ENCODE data around the gene LYSET. TPM values are rescaled to one million over a fixed set of nuclear protein-coding genes. Genes with fewer than 3 reads are reported as not detected.

Gene LYSET
- polyA plus RNA-seq, 3 donors from 2014 or later, result 29.9 to 31.8 (median 30.3) TPM

GRCh38 chr14:93183596-93184317 lies 1.4 kb upstream of the LYSET start:
- Mint-ChIP-seq H3K36me3 (peaks cover 3 to 9% (median 4%) of the 10 kb centered on the region in 3 donors), H3K27ac (peak overlapping the region; percentile 78 to 98 (median 90)), H3K4me1 (peaks cover 34 to 42% of the 10 kb centered on the region in 2 donors), H3K27me3 (ENCODE audit: low read depth in 3 of 3) (peaks cover 5 to 21% (median 17%) of the 10 kb centered on the region in 3 donors), H3K4me3 (peak overlapping the region; percentile 83 to 89 (median 85)), H3K9me3 (no peaks in the 10 kb centered on the region)
- DNase-seq, result no peak

GRCh38 chr14:93185349-93185720 lies 218 bp downstream of the LYSET start:
- Mint-ChIP-seq H3K9me3 (no peaks in the 10 kb centered on the region), H3K27me3 (ENCODE audit: low read depth in 3 of 3) (peaks cover 5 to 18% (median 17%) of the 10 kb centered on the region in 3 donors), H3K27ac (peak overlapping the region; percentile 96 to 98 (median 97)), H3K36me3 (peaks cover 3 to 9% (median 4%) of the 10 kb centered on the region in 3 donors), H3K4me3 (peak overlapping the region; percentile 93 to 96 (median 94)), H3K4me1 (peaks cover 34 to 42% of the 10 kb centered on the region in 2 donors)
- DNase-seq, result no peak

GRCh38 chr14:93186466-93186865 lies 1.3 kb downstream of the LYSET start:
- peak overlapping the region; percentile 64 to 75 (median 66) for H3K4me3 Mint-ChIP-seq
- peaks cover 3 to 18% (median 17%) of the 10 kb centered on the region in 3 donors for H3K27me3 Mint-ChIP-seq (ENCODE audit: low read depth in 3 of 3)
- no peaks in the 10 kb centered on the region for H3K9me3 Mint-ChIP-seq
- H3K27ac Mint-ChIP-seq, result peak overlapping the region; percentile 41 to 98 (median 84)
- no peak for DNase-seq
- peaks cover 34 to 42% of the 10 kb centered on the region in 2 donors for H3K4me1 Mint-ChIP-seq
- peaks cover 3 to 9% (median 4%) of the 10 kb centered on the region in 3 donors for H3K36me3 Mint-ChIP-seq

- Mint-ChIP-seq H3K27ac (peak overlapping the region in 4 of 6 donors; percentile 40 to 98 (median 86)), H3K27me3 (ENCODE audit: low read depth in 3 of 3) (peaks cover 3 to 18% (median 17%) of the 10 kb centered on the region in 3 donors), H3K4me3 (peak overlapping the region in 1 of 5 donors; percentile 44), H3K9me3 (no peaks in the 10 kb centered on the region), H3K36me3 (peaks cover under 1 to 5% (median 4%) of the 10 kb centered on the region in 3 donors), H3K4me1 (peaks cover 31 to 38% of the 10 kb centered on the region in 2 donors)
- no peak for DNase-seq
Measured at GRCh38 chr14:93186956-93187355, 1.8 kb downstream of the LYSET start.

GRCh38 chr14:93195316-93195999 lies 10.3 kb downstream of the LYSET start:
- no peak overlapping the region for H3K27ac Mint-ChIP-seq

GRCh38 chr14:93199031-93199430 lies 13.9 kb downstream of the LYSET start:
- DNase-seq, result no peak
- peaks cover 0 to 6% (median 0%) of the 10 kb centered on the region in 3 donors for H3K36me3 Mint-ChIP-seq
- H3K27ac Mint-ChIP-seq, result no peak overlapping the region
- H3K4me3 Mint-ChIP-seq, result no peak overlapping the region
- no peaks in the 10 kb centered on the region for H3K27me3 Mint-ChIP-seq (ENCODE audit: low read depth in 3 of 3)
- H3K4me1 Mint-ChIP-seq, result peaks cover under 1 to 5% of the 10 kb centered on the region in 2 donors
- H3K9me3 Mint-ChIP-seq, result no peaks in the 10 kb centered on the region

More at GRCh38 chr14:93195316-93195999, 10.3 kb downstream of the LYSET start:
- no peaks in the 10 kb centered on the region for H3K9me3 Mint-ChIP-seq
- DNase-seq, result no peak
- no peak overlapping the region for H3K4me3 Mint-ChIP-seq
- H3K27me3 Mint-ChIP-seq (ENCODE audit: low read depth in 3 of 3), result no peaks in the 10 kb centered on the region
- peaks cover 0 to 1% of the 10 kb centered on the region in 2 donors for H3K4me1 Mint-ChIP-seq
- peaks cover 0 to 7% (median 0%) of the 10 kb centered on the region in 3 donors for H3K36me3 Mint-ChIP-seq

- Mint-ChIP-seq H3K27me3 (ENCODE audit: low read depth in 3 of 3) (peaks cover 0 to 2% (median 1%) of the 10 kb centered on the region in 3 donors), H3K27ac (no peak overlapping the region), H3K9me3 (no peaks in the 10 kb centered on the region), H3K4me1 (peaks cover 12 to 21% of the 10 kb centered on the region in 2 donors), H3K4me3 (no peak overlapping the region), H3K36me3 (peaks cover 0 to 4% (median 0%) of the 10 kb centered on the region in 3 donors)
- no peak for DNase-seq
Measured at GRCh38 chr14:93200553-93200952, 15.4 kb downstream of the LYSET start.

- no peak for DNase-seq
- Mint-ChIP-seq H3K4me1 (peaks cover 18 to 27% of the 10 kb centered on the region in 2 donors), H3K27me3 (ENCODE audit: low read depth in 3 of 3) (peaks cover 4 to 8% (median 5%) of the 10 kb centered on the region in 3 donors), H3K27ac (peak overlapping the region in 1 of 6 donors; percentile 20), H3K4me3 (no peak overlapping the region), H3K36me3 (peaks cover 0 to 4% (median 0%) of the 10 kb centered on the region in 3 donors), H3K9me3 (no peaks in the 10 kb centered on the region)
Measured at GRCh38 chr14:93201155-93201704, 16.1 kb downstream of the LYSET start.

- peaks cover 4 to 17% (median 6%) of the 10 kb centered on the region in 3 donors for H3K27me3 Mint-ChIP-seq (ENCODE audit: low read depth in 3 of 3)
- no peaks in the 10 kb centered on the region for H3K9me3 Mint-ChIP-seq
- H3K4me3 Mint-ChIP-seq, result peak within 1 kb of the TSS; percentile 93 to 98 (median 97)
- H3K36me3 Mint-ChIP-seq, result no peaks in the 10 kb centered on the region
- peaks cover 32 to 68% of the 10 kb centered on the region in 2 donors for H3K4me1 Mint-ChIP-seq
- peak within 1 kb of the TSS; percentile 89 to 95 (median 90) for H3K27ac Mint-ChIP-seq
- peak; percentile 86 to 87 (median 87) for DNase-seq
Measured at GRCh38 chr14:93206793-93207467, 21.8 kb downstream of the LYSET start, which contains the start of the genes GON7 and UBR7. Gene GON7, minus strand, starts transcription at chr14:93207065. Its CDS starts 28 bp downstream, at chr14:93207037. Gene UBR7, plus strand, starts transcription at chr14:93207256. Its CDS starts 36 bp downstream, at chr14:93207292.

GRCh38 chr14:93207468-93208308 lies 22.6 kb downstream of the LYSET start:
- peak overlapping the region; percentile 93 to 98 (median 97) for H3K4me3 Mint-ChIP-seq
- peaks cover 32 to 64% of the 10 kb centered on the region in 2 donors for H3K4me1 Mint-ChIP-seq
- peaks cover 2 to 6% (median 5%) of the 10 kb centered on the region in 3 donors for H3K36me3 Mint-ChIP-seq

GRCh38 chr14:93212432-93212831 lies 27.3 kb downstream of the LYSET start:
- no peak overlapping the region for H3K4me3 Mint-ChIP-seq
- H3K36me3 Mint-ChIP-seq, result peaks cover 11 to 24% (median 16%) of the 10 kb centered on the region in 3 donors
- no peaks in the 10 kb centered on the region for H3K9me3 Mint-ChIP-seq
- DNase-seq, result no peak
- H3K27ac Mint-ChIP-seq, result no peak overlapping the region
- H3K27me3 Mint-ChIP-seq (ENCODE audit: low read depth in 3 of 3), result peaks cover 0 to 3% (median 2%) of the 10 kb centered on the region in 3 donors
- peaks cover 8 to 28% of the 10 kb centered on the region in 2 donors for H3K4me1 Mint-ChIP-seq

More at GRCh38 chr14:93207468-93208308, 22.6 kb downstream of the LYSET start:
- peaks cover 4 to 17% (median 6%) of the 10 kb centered on the region in 3 donors for H3K27me3 Mint-ChIP-seq (ENCODE audit: low read depth in 3 of 3)
- DNase-seq, result no peak
- peak overlapping the region; percentile 2 to 95 (median 84) for H3K27ac Mint-ChIP-seq
- no peaks in the 10 kb centered on the region for H3K9me3 Mint-ChIP-seq

GRCh38 chr14:93214598-93214997 lies 29.5 kb downstream of the LYSET start:
- peaks cover 0 to 7% of the 10 kb centered on the region in 2 donors for H3K4me1 Mint-ChIP-seq
- DNase-seq, result no peak
- H3K9me3 Mint-ChIP-seq, result no peaks in the 10 kb centered on the region
- no peak overlapping the region for H3K4me3 Mint-ChIP-seq
- peak overlapping the region in 1 of 6 donors; percentile 67 for H3K27ac Mint-ChIP-seq
- H3K36me3 Mint-ChIP-seq, result peaks cover 16 to 33% (median 19%) of the 10 kb centered on the region in 3 donors
- peaks cover 0 to 2% (median 1%) of the 10 kb centered on the region in 3 donors for H3K27me3 Mint-ChIP-seq (ENCODE audit: low read depth in 3 of 3)

Measured in immature natural killer cell (primary cell).